HEK293T (cell line): Measurements from ENCODE around the gene WSB1.
A peak's percentile ranks its signal among the peaks of the same experiment; 100 is the strongest.
"Not testable (repeated sequence)": the region's sequence is repeated elsewhere in the genome, so short reads cannot be mapped to it uniquely, and the experiment has no call there.

Experiments used
- CTCF ChIA-PET: fragments of 350-600 bp; formaldehyde crosslinking; extraction: SDS; loops from one replicate; lab custom pipeline; 2021; ENCODE audit warnings: antibody characterized with exemption, inconsistent platforms; lab: Yijun Ruan, JAX
- POLR2A ChIA-PET: fragments of 350-600 bp; formaldehyde crosslinking; extraction: SDS; loops from one replicate; lab custom pipeline; 2020; ENCODE audit warnings: antibody characterized with exemption, inconsistent platforms; lab: Yijun Ruan, JAX
- DNase-seq: peaks from one replicate; pipeline ENCODE4 v3.0.0; 2012; ENCODE audit warnings: mixed read lengths; ENCODE audit errors: extremely low spot score
- ARNT ChIP-seq: fragments of 450-650 bp; IDR thresholded peaks from 2 replicates; pipeline ENCODE4 v1.6.1; 2017; ENCODE audit warnings: mild to moderate bottlenecking
- BHLHE40 ChIP-seq: fragments of 450-650 bp; IDR thresholded peaks from 2 replicates; pipeline ENCODE4 v1.6.1; 2016; ENCODE audit warnings: mild to moderate bottlenecking, moderate library complexity, borderline replicate concordance
- CTBP1 ChIP-seq: fragments of 450-650 bp; IDR thresholded peaks from 2 replicates; pipeline ENCODE4 v1.6.1; 2016; ENCODE audit warnings: borderline replicate concordance
- ELF4 ChIP-seq: fragments of 450-650 bp; IDR thresholded peaks from 2 replicates; pipeline ENCODE4 v1.6.1; 2017; ENCODE audit warnings: antibody characterized with exemption
- FOXA1 ChIP-seq: fragments of 450-650 bp; IDR thresholded peaks from 2 replicates; pipeline ENCODE4 v1.6.1; 2016; ENCODE audit warnings: mild to moderate bottlenecking
- FOXK2 ChIP-seq: fragments of 450-650 bp; IDR thresholded peaks from 2 replicates; pipeline ENCODE4 v1.6.1; 2016; ENCODE audit warnings: mild to moderate bottlenecking
- FOXM1 ChIP-seq: fragments of 450-650 bp; IDR thresholded peaks from 2 replicates; pipeline ENCODE4 v1.6.1; 2017; ENCODE audit warnings: mild to moderate bottlenecking, borderline replicate concordance
- HDGF ChIP-seq: fragments of 450-650 bp; IDR thresholded peaks from 2 replicates; pipeline ENCODE4 v1.6.1; 2017; ENCODE audit warnings: antibody characterized with exemption, borderline replicate concordance
- L3MBTL2 ChIP-seq: fragments of 450-650 bp; conservative IDR thresholded peaks from 2 replicates; pipeline ENCODE4 v1.6.1; 2016; ENCODE audit warnings: mild to moderate bottlenecking
- LEF1 ChIP-seq: fragments of 450-650 bp; IDR thresholded peaks from 2 replicates; pipeline ENCODE4 v1.6.1; 2017; ENCODE audit warnings: mild to moderate bottlenecking, borderline replicate concordance
- NFRKB ChIP-seq: fragments of 450-650 bp; IDR thresholded peaks from 2 replicates; pipeline ENCODE4 v1.6.1; 2016; ENCODE audit warnings: mild to moderate bottlenecking, moderate library complexity
- PKNOX1 ChIP-seq: fragments of 450-650 bp; IDR thresholded peaks from 2 replicates; pipeline ENCODE4 v1.6.1; 2016
- SP1 ChIP-seq: fragments of 450-650 bp; IDR thresholded peaks from 2 replicates; pipeline ENCODE4 v1.6.1; 2017
- SUZ12 ChIP-seq: fragments of 450-650 bp; IDR thresholded peaks from 2 replicates; pipeline ENCODE4 v1.6.1; 2016; ENCODE audit warnings: mild to moderate bottlenecking
- TARDBP ChIP-seq: fragments of 450-650 bp; IDR thresholded peaks from 2 replicates; pipeline ENCODE4 v1.6.1; 2016
- ZNF384 ChIP-seq: fragments of 450-650 bp; IDR thresholded peaks from 2 replicates; pipeline ENCODE4 v1.6.1; 2016

WSB1 gene

GRCh38 chr17:27293898-27294688 is at the start of gene WSB1:
Gene WSB1 (plus strand): TSS chr17:27294114. CDS start chr17:27294396, 282 bp downstream.
- CTCF ChIA-PET = interaction anchor here (0.5 to 1.1 kb wide), 2 partner anchors 20 to 57 kb away, joined by 3 read pairs; no protein-coding TSS in a partner anchor
- TF ChIP-seq FOXK2 = no peak
- peak; percentile 56; the same call in 1 of the 2 replicates for TF ChIP-seq ARNT
- TF ChIP-seq FOXM1 = peak; percentile 55; the same call in 1 of the 2 replicates
- POLR2A ChIA-PET = interaction anchor here (0.6 to 3.0 kb wide), 36 partner anchors 9 to 1039 kb away, joined by 3 to 21 read pairs (median 4); partner anchors contain the start of gene KSR1
- peak; percentile 86 for DNase-seq

GRCh38 chr17:27244491-27245223 is 49.3 kb upstream of the WSB1 start:
- CTCF ChIA-PET = interaction anchor here (3.8 kb wide), 1 partner anchor 89 kb away, joined by 16 read pairs; no protein-coding TSS in a partner anchor
- no peak for TF ChIP-seq CTBP1
- POLR2A ChIA-PET = interaction anchor here (1.5 kb wide), 1 partner anchor 50 kb away, joined by 5 read pairs; the partner anchor contains the start of gene WSB1
- DNase-seq = no peak

- CTCF ChIA-PET = interaction anchor here (0.6 to 3.8 kb wide), 6 partner anchors 12 to 357 kb away, joined by 3 to 16 read pairs (median 3); no protein-coding TSS in a partner anchor
- POLR2A ChIA-PET = interaction anchor here (0.6 to 1.9 kb wide), 3 partner anchors 9 to 88 kb away, joined by 3 to 8 read pairs (median 5); partner anchors contain the start of gene WSB1
- TF ChIP-seq ELF4 = no peak
- no peak for TF ChIP-seq SUZ12
- peak; percentile 69 for DNase-seq
Measured at GRCh38 chr17:27245230-27245696, 48.7 kb upstream of the WSB1 start.

GRCh38 chr17:27246537-27246936 is 47.4 kb upstream of the WSB1 start:
- CTCF ChIA-PET = interaction anchor here (0.6 to 3.8 kb wide), 3 partner anchors 17 to 87 kb away, joined by 3 to 16 read pairs (median 8); no protein-coding TSS in a partner anchor
- POLR2A ChIA-PET = interaction anchor here (1.9 kb wide), 1 partner anchor 86 kb away, joined by 8 read pairs; no protein-coding TSS in a partner anchor
- DNase-seq = no peak
- TF ChIP-seq SUZ12 (no peak), BHLHE40 (no peak), FOXA1 (no peak), NFRKB (no peak), TARDBP (no peak), L3MBTL2 (no peak), HDGF (no peak), FOXM1 (no peak), CTBP1 (no peak), ZNF384 (no peak), ELF4 (no peak), SP1 (no peak), LEF1 (no peak)

GRCh38 chr17:27247071-27247957 is 46.6 kb upstream of the WSB1 start:
- TF ChIP-seq ZNF384 (no peak), BHLHE40 (no peak), FOXA1 (no peak), ELF4 (no peak), PKNOX1 (no peak), SUZ12 (no peak)
- CTCF ChIA-PET = interaction anchor here (3.8 kb wide), 1 partner anchor 86 kb away, joined by 16 read pairs; no protein-coding TSS in a partner anchor
- DNase-seq = no peak
- POLR2A ChIA-PET = interaction anchor here (1.9 kb wide), 1 partner anchor 86 kb away, joined by 8 read pairs; no protein-coding TSS in a partner anchor

GRCh38 chr17:27247958-27248342 is 46.0 kb upstream of the WSB1 start:
- TF ChIP-seq SP1 (no peak), TARDBP (no peak), FOXA1 (no peak), FOXK2 (no peak), PKNOX1 (no peak), ARNT (no peak), HDGF (no peak), NFRKB (no peak), L3MBTL2 (no peak), FOXM1 (no peak)
- DNase-seq = no peak
- ChIA-PET CTCF (no interaction called here), POLR2A (no interaction called here)

- DNase-seq, POLR2A ChIA-PET, CTCF ChIA-PET: not testable (repeated sequence)
Measured at GRCh38 chr17:27250791-27251190, 43.1 kb upstream of the WSB1 start.

- POLR2A ChIA-PET, CTCF ChIA-PET, DNase-seq: not testable (repeated sequence)
Measured at GRCh38 chr17:27254802-27255201, 39.1 kb upstream of the WSB1 start.
